GM19240 (cell line): ENCODE data around the gene SLC6A17.

ENCODE experiments used
- DNase-seq: peaks from one replicate; pipeline ENCODE4 v3.0.0; 2011; ENCODE audit warnings: low spot score; ENCODE audit not compliant: insufficient read length

SLC6A17 gene

DNA sequence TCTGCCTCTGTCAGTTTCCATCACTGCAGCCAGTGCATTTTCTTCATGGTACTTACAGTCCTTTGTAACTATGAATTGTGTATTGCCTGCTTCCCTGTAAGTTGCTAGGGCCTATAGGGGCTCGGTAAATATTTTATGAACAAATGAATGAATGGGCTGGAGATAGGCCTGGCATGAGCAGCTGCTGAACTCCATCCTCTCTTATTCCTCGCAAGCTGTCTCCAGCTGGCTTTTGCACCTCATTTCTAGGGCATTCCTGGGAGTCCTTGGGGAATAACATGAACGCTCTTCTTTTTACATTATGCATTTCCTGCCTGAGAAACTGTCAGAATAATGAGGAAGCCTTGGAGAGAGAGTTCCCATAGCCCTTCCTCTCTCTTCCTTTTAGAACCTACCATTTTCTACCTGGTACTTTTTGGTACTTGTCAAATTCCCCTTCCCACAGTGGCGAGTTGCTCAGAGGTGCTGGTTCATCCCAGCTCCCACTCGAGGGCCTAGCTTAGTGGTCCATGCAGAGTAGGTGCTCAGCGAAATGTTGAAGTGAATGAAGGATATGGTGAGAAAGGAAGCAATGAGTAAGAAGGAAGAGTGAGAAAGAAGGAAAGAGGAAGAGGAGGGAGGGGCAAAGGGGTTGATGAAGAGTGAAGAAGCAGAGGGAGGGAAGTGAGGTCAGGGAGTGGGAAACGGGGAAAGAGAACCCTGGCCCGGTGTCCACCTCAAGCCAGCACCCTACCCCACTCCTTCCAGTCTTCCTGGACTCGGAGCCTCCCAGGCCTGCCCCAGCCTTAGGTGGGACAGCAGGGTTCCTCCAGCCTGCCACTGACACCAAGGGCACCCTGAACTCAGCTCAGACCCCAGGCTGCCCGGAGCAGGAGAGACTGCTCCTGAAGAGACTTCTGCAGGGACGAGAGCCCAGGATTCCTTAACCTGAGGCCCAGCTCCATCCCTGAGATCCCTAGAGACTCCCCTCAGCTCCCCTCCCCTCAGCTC lies 89.4 kb downstream of the SLC6A17 start:
- DNase-seq, result no peak

DNA sequence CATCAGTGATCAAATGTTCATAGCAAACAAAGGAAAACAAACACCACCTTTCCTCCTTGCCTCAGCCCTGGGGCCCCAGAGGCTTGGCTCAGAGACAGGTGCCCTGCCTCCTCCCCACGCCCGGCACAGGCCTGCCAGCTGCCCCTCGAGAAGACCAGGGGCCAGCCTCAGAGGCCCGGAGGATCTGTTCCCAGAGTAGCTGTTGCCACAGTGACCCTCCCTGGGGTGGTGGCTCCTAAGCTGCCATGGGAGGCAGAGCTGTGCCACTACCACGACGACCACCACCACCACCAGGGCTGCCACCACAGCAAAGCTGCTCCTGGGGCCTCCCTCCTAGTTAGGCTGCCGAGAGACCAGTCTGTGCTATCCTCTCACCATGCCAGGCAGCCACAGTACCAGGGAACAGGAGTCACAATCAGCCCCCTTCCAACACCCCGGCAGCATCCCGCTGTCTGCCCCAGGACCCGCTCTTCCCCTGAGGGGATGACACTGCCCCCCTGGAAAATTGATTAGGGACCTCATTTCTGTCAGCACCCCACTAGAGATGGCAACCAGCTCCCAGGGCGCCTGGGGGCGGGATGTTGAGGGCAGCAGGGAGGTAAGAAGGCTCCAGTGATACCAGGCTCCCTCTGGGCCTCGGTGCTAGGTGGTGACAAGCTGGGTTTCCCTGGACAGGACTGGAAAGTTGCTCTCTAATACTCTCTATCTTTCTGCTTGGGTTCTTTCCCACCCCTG lies 90.3 kb downstream of the SLC6A17 start:
- no peak for DNase-seq

- DNase-seq, result no peak
Measured at GRCh38 chr1:110241516-110241915, 91.2 kb downstream of the SLC6A17 start.

DNA sequence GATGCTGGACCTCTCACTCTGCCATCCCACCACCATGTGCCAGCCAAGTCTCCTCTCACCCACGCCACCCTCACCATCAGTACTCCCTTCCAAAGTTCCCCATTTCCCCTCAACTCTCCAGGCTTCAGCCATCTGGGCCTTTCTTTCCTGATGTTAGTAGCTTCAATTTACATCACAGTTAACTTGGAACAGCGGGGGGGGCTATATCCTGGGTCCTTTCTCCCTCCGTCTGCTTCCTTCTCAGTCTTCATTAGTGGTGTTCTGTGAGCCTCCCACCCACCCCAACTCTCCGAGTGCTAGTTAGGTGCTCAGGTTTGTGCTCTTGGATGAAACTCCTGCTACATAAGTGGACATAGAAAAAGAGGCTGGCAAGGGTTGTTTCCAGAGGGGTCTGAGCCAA lies 91.8 kb downstream of the SLC6A17 start:
- DNase-seq, result no peak

DNA sequence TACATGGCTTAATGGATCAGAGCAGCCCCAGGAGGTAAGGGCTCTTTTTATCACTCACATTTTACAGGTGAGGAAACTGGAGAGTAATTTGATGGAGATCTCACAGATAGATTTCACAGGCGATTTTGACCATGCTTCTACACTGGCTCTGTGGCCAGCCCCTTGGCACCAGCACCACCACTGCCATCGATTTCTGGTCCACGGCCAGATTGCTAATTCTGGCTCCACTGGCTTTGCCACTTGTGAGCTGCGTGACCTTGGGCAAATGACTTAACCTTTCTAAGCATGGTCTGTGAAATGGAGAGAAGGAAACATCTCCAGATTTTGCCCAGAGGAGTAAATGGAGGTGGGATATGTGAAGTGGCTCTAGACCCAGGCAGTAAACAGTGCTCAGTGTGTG lies 92.4 kb downstream of the SLC6A17 start:
- no peak for DNase-seq

- no peak for DNase-seq
Measured at GRCh38 chr1:110243146-110243545, 92.9 kb downstream of the SLC6A17 start.

GRCh38 chr1:110243574-110243973 lies 93.3 kb downstream of the SLC6A17 start:
- DNase-seq, result no peak

GRCh38 chr1:110245876-110246620 lies 95.8 kb downstream of the SLC6A17 start:
- DNase-seq, result no peak

DNA sequence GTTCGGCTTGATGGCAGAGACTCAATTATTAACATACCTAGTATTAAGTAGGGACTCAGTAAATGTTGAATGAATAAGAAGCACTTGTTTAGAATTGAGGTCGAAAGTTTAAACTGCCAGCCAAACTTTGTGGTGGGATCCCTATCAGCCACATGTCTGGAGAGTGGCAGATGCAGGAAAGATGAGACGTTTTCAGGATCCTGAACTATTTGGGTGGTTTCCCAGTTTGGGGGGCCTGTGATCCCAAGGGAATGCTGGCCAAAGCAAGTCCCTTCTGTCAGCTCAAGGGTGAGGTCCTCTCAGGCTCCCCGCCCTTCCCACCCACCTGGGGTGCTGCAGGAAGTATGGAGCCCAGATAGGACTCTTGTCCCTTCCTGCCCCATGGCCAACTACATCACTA lies 98.5 kb downstream of the SLC6A17 start:
- DNase-seq, result no peak

DNA sequence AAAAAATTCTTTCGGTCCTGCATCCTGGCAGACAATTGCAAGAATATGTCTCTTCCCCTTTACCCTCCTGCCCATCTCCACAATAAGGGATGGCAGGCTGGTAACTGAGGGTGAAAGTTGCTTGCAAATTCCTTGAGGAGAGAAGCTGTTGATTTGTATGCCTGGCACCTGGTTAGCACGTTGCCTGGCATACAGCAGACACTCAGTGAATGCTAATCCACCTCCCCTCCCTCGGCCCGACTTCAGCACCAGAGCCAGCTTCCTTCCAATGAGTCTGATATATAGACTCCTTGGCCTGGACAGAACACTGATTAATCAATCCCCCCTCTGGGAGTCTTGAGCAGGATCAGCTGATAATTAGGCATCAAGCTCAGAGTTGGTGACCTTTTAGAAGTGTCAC lies 99.0 kb downstream of the SLC6A17 start:
- no peak for DNase-seq

GRCh38 chr1:110250008-110250407 lies 99.7 kb downstream of the SLC6A17 start:
- no peak for DNase-seq

GRCh38 chr1:110250749-110251148 lies 100.5 kb downstream of the SLC6A17 start:
- no peak for DNase-seq
